Epithelial cell of esophagus (primary cell): ENCODE measurements around the gene ZNF488.

Experiments used
- DNase-seq: peaks from one replicate; pipeline ENCODE4 v3.0.0; 2010; ENCODE audit warnings: low read depth
- H3K4me3 ChIP-seq: 2 replicates; pipeline ENCODE4 v1.5.1; 2011; ENCODE audit warnings: mild to moderate bottlenecking, low read length, control low read depth
- TF ChIP-seq, protein P1 (sequence below): IDR thresholded peaks from 2 replicates; pipeline ENCODE4 v1.5.1; 2011; ENCODE audit warnings: low read depth, mild to moderate bottlenecking, low read length, control low read depth, inconsistent platforms; ENCODE audit not compliant: insufficient read depth; ENCODE audit errors: missing control alignments

Gene ZNF488

GRCh38 chr10:47339186-47339735, 44.8 kb downstream of the ZNF488 start:
- H3K4me3 ChIP-seq: no peak overlapping the region
- no peak for DNase-seq
- TF ChIP-seq, protein P1, sequence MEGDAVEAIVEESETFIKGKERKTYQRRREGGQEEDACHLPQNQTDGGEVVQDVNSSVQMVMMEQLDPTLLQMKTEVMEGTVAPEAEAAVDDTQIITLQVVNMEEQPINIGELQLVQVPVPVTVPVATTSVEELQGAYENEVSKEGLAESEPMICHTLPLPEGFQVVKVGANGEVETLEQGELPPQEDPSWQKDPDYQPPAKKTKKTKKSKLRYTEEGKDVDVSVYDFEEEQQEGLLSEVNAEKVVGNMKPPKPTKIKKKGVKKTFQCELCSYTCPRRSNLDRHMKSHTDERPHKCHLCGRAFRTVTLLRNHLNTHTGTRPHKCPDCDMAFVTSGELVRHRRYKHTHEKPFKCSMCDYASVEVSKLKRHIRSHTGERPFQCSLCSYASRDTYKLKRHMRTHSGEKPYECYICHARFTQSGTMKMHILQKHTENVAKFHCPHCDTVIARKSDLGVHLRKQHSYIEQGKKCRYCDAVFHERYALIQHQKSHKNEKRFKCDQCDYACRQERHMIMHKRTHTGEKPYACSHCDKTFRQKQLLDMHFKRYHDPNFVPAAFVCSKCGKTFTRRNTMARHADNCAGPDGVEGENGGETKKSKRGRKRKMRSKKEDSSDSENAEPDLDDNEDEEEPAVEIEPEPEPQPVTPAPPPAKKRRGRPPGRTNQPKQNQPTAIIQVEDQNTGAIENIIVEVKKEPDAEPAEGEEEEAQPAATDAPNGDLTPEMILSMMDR: no peak

- TF ChIP-seq, protein P1: no peak
- DNase-seq: no peak
Measured at GRCh38 chr10:47337310-47337709, 46.8 kb downstream of the ZNF488 start.

GRCh38 chr10:47336387-47337134, 47.5 kb downstream of the ZNF488 start:
- DNase-seq: no peak
- no peak overlapping the region for H3K4me3 ChIP-seq
- TF ChIP-seq, protein P1: no peak

More at GRCh38 chr10:47337310-47337709, 46.8 kb downstream of the ZNF488 start:
- H3K4me3 ChIP-seq: no peak overlapping the region

- H3K4me3 ChIP-seq: no peak overlapping the region
- DNase-seq: no peak
- TF ChIP-seq, protein P1: no peak
Measured at GRCh38 chr10:47335906-47336305, 48.2 kb downstream of the ZNF488 start.

DNA sequence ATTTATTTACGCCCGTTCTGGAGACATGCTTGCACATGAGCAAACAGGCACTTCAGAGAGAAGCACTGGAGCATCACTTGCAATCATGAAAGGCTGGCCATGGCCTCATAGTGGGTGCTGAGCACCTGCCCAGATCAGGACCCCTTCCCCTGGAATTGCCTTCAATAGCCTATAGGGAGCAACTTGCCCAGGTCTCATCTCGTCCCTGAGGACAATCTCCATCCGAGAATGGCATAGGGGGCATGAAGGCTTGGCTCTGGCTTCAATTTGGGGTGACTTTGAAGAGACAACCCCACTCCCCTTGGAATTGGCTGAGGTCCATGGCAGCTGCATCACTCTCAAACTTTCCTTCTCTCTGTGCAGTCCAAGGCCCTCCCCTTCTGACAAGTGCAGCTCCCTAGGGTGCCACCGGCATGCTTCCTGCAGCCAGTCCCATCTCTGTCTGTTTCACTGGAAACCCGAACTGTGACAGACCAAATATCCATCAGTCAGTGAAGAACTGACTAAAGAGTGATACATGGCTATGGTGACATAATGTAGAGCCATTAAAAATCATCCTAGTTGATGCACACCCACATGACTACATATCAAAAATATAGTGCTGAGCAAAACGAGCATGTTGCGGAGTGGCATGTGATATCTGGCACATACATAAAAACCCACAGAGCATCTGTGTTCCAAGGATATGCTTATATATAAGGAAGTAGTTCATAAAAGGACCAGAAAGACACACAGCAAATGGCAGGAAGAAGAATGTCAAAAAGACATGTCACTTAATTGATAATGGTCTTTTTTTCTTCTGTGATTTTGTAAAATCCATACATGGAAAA, 49.4 kb downstream of the ZNF488 start:
- no peak for DNase-seq
- TF ChIP-seq, protein P1: no peak
- H3K4me3 ChIP-seq: no peak overlapping the region

- TF ChIP-seq, protein P1: no peak
- no peak for DNase-seq
Measured at GRCh38 chr10:47333532-47333931, 50.6 kb downstream of the ZNF488 start.

More at GRCh38 chr10:47333532-47333931, 50.6 kb downstream of the ZNF488 start:
- no peak overlapping the region for H3K4me3 ChIP-seq
